Loucy (cell line): ENCODE data around the gene ABCA7.

Experiments
- H2AFZ ChIP-seq: fragments of 200-600 bp; sonication (generic); 2 replicates; pipeline ENCODE4 v1.6.0; 2016; ENCODE audit warnings: antibody characterized with exemption, mild to moderate bottlenecking, low read length, moderate library complexity
- H3F3A ChIP-seq: fragments of 200-600 bp; 2 replicates; pipeline ENCODE4 v1.6.0; 2016; ENCODE audit warnings: antibody characterized with exemption, low read depth, mild to moderate bottlenecking
- H3K27me3 ChIP-seq: fragments of 200-600 bp; sonication (generic); 2 replicates; pipeline ENCODE4 v1.6.1; 2014; ENCODE audit warnings: low read length, mild to moderate bottlenecking; ENCODE audit not compliant: insufficient read depth, poor library complexity, severe bottlenecking
- H3K36me3 ChIP-seq: fragments of 200-600 bp; sonication (generic); 2 replicates; pipeline ENCODE4 v1.6.1; 2016; ENCODE audit warnings: low read length; ENCODE audit not compliant: insufficient read depth
- H3K4me1 ChIP-seq: fragments of 200-600 bp; sonication (generic); 2 replicates; pipeline ENCODE4 v1.5.1; 2014; ENCODE audit warnings: low read length, mild to moderate bottlenecking; ENCODE audit not compliant: insufficient read depth, poor library complexity, severe bottlenecking
- H3K4me2 ChIP-seq: fragments of 200-600 bp; sonication (generic); 2 replicates; pipeline ENCODE4 v1.6.0; 2014; ENCODE audit warnings: antibody characterized with exemption, low read length, low read depth, mild to moderate bottlenecking; ENCODE audit not compliant: poor library complexity, severe bottlenecking
- H3K4me3 ChIP-seq: fragments of 200-600 bp; sonication (generic); 2 replicates; pipeline ENCODE4 v1.5.1; 2014; ENCODE audit warnings: low read length, mild to moderate bottlenecking, mixed read lengths; ENCODE audit not compliant: poor library complexity, severe bottlenecking
- H3K79me2 ChIP-seq: fragments of 200-600 bp; sonication (generic); 2 replicates; pipeline ENCODE4 v1.6.1; 2014; ENCODE audit warnings: low read length; ENCODE audit not compliant: insufficient read depth
- H3K9ac ChIP-seq: fragments of 200-600 bp; sonication (generic); 2 replicates; pipeline ENCODE4 v1.6.0; 2014; ENCODE audit warnings: mild to moderate bottlenecking, low read depth, low read length, moderate library complexity; ENCODE audit not compliant: poor library complexity, severe bottlenecking
- H3K9me2 ChIP-seq: fragments of 200-600 bp; sonication (generic); replicated peaks from 2 replicates; pipeline ENCODE4 v1.6.1; 2016; ENCODE audit warnings: low read depth, low read length, mixed read lengths
- H3K9me3 ChIP-seq: fragments of 200-600 bp; sonication (generic); 2 replicates; pipeline ENCODE4 v1.6.1; 2014; ENCODE audit warnings: mild to moderate bottlenecking, antibody characterized with exemption, low read length, low read depth; ENCODE audit not compliant: insufficient read depth
- H4K20me1 ChIP-seq: fragments of 200-600 bp; sonication (generic); 2 replicates; pipeline ENCODE4 v1.6.0; 2014; ENCODE audit warnings: antibody characterized with exemption, low read length, mild to moderate bottlenecking; ENCODE audit not compliant: insufficient read depth, poor library complexity, severe bottlenecking
- EZH2phosphoT487 ChIP-seq: fragments of 200-600 bp; IDR thresholded peaks from 2 replicates; pipeline ENCODE4 v1.6.1; 2018; ENCODE audit warnings: antibody characterized with exemption, mild to moderate bottlenecking, moderate library complexity, borderline replicate concordance
- TF ChIP-seq, protein P1 (sequence below): fragments of 200-600 bp; sonication (generic); conservative IDR thresholded peaks from 2 replicates; pipeline ENCODE4 v1.5.1; 2014; ENCODE audit warnings: mild to moderate bottlenecking, antibody characterized with exemption, low read length

The ABCA7 gene

DNA sequence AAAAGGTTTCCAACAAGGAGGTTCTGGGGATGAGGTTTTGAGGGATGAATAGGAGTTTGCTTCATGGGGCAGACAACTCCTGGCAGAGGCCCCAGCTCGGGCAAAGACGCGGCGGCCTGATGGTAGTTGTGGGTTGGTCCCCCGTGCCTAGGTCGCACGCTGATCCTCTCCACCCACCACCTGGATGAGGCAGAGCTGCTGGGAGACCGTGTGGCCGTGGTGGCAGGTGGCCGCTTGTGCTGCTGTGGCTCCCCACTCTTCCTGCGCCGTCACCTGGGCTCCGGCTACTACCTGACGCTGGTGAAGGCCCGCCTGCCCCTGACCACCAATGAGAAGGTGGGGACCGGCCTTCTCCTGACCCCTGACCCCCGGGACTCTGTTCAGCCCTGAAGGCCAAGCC, 11.9 kb downstream of the ABCA7 start:
- Histone ChIP-seq H4K20me1 (no peaks in the 10 kb centered on the region), H3K9ac (no peak overlapping the region), H2AFZ (no peak overlapping the region), H3K4me1 (no peaks in the 10 kb centered on the region), H3K9me2 (no peaks in the 10 kb centered on the region), H3K4me3 (no peak overlapping the region), H3K4me2 (no peak overlapping the region), H3K79me2 (no peaks in the 10 kb centered on the region), H3K9me3 (peaks cover 6% of the 10 kb centered on the region; the same call in 1 of the 2 replicates), H3K36me3 (no peaks in the 10 kb centered on the region), H3K27me3 (no peaks in the 10 kb centered on the region), H3F3A (no peaks in the 10 kb centered on the region)
- no peak for TF ChIP-seq EZH2phosphoT487
- TF ChIP-seq, protein P1, sequence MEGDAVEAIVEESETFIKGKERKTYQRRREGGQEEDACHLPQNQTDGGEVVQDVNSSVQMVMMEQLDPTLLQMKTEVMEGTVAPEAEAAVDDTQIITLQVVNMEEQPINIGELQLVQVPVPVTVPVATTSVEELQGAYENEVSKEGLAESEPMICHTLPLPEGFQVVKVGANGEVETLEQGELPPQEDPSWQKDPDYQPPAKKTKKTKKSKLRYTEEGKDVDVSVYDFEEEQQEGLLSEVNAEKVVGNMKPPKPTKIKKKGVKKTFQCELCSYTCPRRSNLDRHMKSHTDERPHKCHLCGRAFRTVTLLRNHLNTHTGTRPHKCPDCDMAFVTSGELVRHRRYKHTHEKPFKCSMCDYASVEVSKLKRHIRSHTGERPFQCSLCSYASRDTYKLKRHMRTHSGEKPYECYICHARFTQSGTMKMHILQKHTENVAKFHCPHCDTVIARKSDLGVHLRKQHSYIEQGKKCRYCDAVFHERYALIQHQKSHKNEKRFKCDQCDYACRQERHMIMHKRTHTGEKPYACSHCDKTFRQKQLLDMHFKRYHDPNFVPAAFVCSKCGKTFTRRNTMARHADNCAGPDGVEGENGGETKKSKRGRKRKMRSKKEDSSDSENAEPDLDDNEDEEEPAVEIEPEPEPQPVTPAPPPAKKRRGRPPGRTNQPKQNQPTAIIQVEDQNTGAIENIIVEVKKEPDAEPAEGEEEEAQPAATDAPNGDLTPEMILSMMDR: no peak

DNA sequence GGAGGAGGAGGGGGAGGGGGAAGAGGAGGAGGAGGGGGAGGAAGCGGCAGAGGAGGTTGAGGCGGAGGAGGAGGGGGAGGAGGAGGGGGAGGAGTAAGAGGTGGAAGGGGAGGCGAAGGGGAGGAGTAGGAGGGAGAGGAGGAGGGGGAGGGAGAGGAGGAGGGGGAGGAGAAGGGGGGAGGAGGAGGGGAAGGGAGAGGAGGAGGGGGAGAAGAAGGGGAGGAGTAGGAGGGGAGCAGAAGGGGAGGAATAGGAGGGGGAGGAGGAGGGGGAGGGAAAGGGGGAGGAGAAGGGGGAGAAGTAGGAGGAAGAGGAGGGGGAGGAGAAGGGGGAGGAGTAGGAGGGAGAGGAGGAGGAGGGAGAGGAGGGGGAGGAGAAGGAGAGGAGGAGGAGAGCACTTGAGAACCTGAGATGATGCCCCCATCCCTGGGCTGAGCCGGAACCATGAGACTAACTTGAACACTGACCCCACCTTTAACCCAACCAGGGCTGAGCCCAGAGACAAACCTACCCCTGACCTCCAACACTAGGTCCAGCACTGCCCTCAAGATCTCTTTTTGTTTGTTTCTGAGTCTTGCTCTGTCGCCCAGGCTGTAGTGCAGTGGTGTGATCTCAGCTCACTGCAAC, 12.6 kb downstream of the ABCA7 start:
- H3K9me2 ChIP-seq: no peaks in the 10 kb centered on the region
- H3K9me3 ChIP-seq: peaks cover 11% of the 10 kb centered on the region; the same call in 1 of the 2 replicates
- TF ChIP-seq, protein P1: no peak
- TF ChIP-seq EZH2phosphoT487: no peak
- H3K4me3 ChIP-seq: no peak overlapping the region
- no peak overlapping the region for H3K9ac ChIP-seq
- H4K20me1 ChIP-seq: no peaks in the 10 kb centered on the region
- H3F3A ChIP-seq: no peaks in the 10 kb centered on the region
- H3K79me2 ChIP-seq: no peaks in the 10 kb centered on the region
- no peaks in the 10 kb centered on the region for H3K36me3 ChIP-seq
- no peaks in the 10 kb centered on the region for H3K27me3 ChIP-seq
- H3K4me1 ChIP-seq: no peaks in the 10 kb centered on the region
- no peak overlapping the region for H3K4me2 ChIP-seq
- no peak overlapping the region for H2AFZ ChIP-seq

DNA sequence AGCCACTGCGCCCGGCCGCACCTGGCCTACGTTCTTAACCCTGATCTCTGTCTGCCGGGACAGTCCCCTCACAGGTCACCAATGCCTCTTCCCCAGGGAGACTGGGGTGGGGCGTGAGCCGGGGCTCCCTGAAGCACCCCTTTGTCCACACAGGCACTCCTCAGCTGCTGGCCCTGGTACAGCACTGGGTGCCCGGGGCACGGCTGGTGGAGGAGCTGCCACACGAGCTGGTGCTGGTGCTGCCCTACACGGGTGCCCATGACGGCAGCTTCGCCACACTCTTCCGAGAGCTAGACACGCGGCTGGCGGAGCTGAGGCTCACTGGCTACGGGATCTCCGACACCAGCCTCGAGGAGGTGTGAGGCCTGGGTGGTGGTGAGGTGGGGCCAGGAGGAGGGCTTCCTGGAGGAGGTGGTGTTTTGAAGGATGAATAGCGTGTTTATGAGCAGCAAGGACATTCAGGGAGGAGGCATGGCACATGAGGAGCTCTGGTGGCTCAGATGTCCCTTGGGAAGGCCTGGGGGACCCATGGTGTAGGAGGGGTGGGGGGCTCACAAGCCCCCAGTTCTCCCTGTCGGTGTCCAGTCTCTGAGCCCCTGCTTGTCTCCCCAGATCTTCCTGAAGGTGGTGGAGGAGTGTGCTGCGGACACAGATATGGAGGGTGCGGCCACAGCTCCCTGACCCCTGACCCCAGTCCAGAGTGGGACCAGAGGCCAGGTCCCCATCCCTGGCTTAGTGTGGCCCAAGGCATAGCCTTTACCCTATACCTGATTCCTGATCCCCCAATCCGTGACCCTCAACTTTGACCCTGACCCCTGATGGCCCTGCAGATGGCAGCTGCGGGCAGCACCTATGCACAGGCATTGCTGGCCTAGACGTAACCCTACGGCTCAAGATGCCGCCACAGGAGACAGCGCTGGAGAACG, 13.5 kb downstream of the ABCA7 start:
- H3K9me3 ChIP-seq: peaks cover 21% of the 10 kb centered on the region; the same call in 1 of the 2 replicates
- H3K4me3 ChIP-seq: no peak overlapping the region
- TF ChIP-seq, protein P1: no peak
- TF ChIP-seq EZH2phosphoT487: no peak

More for the DNA sequence above, 13.5 kb downstream of the ABCA7 start:
- no peaks in the 10 kb centered on the region for H4K20me1 ChIP-seq
- H3K4me1 ChIP-seq: no peaks in the 10 kb centered on the region
- H3K79me2 ChIP-seq: no peaks in the 10 kb centered on the region
- H3K9ac ChIP-seq: no peak overlapping the region
- H2AFZ ChIP-seq: no peak overlapping the region
- no peaks in the 10 kb centered on the region for H3F3A ChIP-seq
- no peaks in the 10 kb centered on the region for H3K9me2 ChIP-seq
- no peak overlapping the region for H3K4me2 ChIP-seq
- H3K36me3 ChIP-seq: no peaks in the 10 kb centered on the region
- no peaks in the 10 kb centered on the region for H3K27me3 ChIP-seq
